ENCODE measurements around the gene PRKCA.
A peak's percentile ranks its signal among the peaks of the same experiment; 100 is the strongest.
"Not testable (repeated sequence)": the region's sequence is repeated elsewhere in the genome, so short reads cannot be mapped to it uniquely, and the experiment has no call there.

Gene PRKCA

DNA sequence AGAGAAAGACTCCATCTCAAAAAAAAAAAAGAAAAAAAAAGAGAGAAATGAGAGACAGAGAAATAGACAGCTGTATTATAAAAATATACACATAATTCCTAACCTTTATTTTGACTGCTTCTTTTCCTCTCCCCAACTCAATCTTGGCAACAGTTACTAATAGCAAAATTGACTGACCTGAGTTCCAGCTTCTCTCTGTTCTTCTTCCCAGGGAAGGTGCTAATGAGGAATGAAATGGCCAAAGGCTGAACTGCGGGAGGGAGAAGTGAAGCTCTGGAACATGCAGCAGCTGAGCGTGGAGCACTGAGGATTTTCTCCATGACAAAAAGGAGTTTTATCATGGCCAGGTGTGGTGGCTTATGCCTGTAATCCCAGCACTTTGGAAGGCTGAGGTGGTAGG lies 25.2 kb upstream of the PRKCA start:
- ATAC-seq (no peak), DNase-seq (no peak)
- peaks cover 8% of the 10 kb centered on the region for H3K4me1 Mint-ChIP-seq
- peaks cover 0 to 5% of the 10 kb centered on the region in 2 donors for H3K9me3 Mint-ChIP-seq
- H3K4me3 Mint-ChIP-seq, result no peak overlapping the region
- H3K27ac Mint-ChIP-seq, result no peak overlapping the region
- no peaks in the 10 kb centered on the region for H3K27me3 Mint-ChIP-seq

- Mint-ChIP-seq H3K27me3 (no peaks in the 10 kb centered on the region), H3K27ac (peak overlapping the region in 1 of 2 donors; percentile 55), H3K4me1 (peaks cover 24% of the 10 kb centered on the region), H3K4me3 (no peak overlapping the region), H3K9me3 (peaks cover 3 to 7% of the 10 kb centered on the region in 2 donors)
- ATAC-seq (no peak), DNase-seq (no peak)
Observed at GRCh38 chr17:66281661-66282369, 20.6 kb upstream of the PRKCA start.

GRCh38 chr17:66283296-66283934 lies 19.0 kb upstream of the PRKCA start:
- Mint-ChIP-seq H3K9me3 (peaks cover 3 to 7% of the 10 kb centered on the region in 2 donors), H3K4me3 (no peak overlapping the region), H3K4me1 (peaks cover 36% of the 10 kb centered on the region), H3K27me3 (no peaks in the 10 kb centered on the region), H3K27ac (peak overlapping the region in 1 of 2 donors; percentile 15)
- DNase-seq, result no peak
- no peak for ATAC-seq

GRCh38 chr17:66283971-66284370 lies 18.4 kb upstream of the PRKCA start:
- no peak for DNase-seq
- Mint-ChIP-seq H3K4me3 (no peak overlapping the region), H3K9me3 (peaks cover 3 to 7% of the 10 kb centered on the region in 2 donors), H3K27me3 (no peaks in the 10 kb centered on the region), H3K4me1 (peaks cover 36% of the 10 kb centered on the region), H3K27ac (no peak overlapping the region)
- no peak for ATAC-seq

GRCh38 chr17:66285149-66285548 lies 17.3 kb upstream of the PRKCA start:
- no peak for DNase-seq
- Mint-ChIP-seq H3K4me1 (peaks cover 39% of the 10 kb centered on the region), H3K4me3 (no peak overlapping the region), H3K27me3 (no peaks in the 10 kb centered on the region), H3K27ac (peak overlapping the region in 1 of 2 donors; percentile 9), H3K9me3 (peaks cover 3 to 7% of the 10 kb centered on the region in 2 donors)
- ATAC-seq, result no peak

GRCh38 chr17:66287911-66288310 lies 14.5 kb upstream of the PRKCA start:
- no peaks in the 10 kb centered on the region for H3K27me3 Mint-ChIP-seq
- ATAC-seq (no peak), DNase-seq (no peak)
- H3K4me1 Mint-ChIP-seq, result peaks cover 42% of the 10 kb centered on the region
- H3K9me3 Mint-ChIP-seq, result peaks cover 0 to 3% of the 10 kb centered on the region in 2 donors
- H3K27ac Mint-ChIP-seq, result peak overlapping the region in 1 of 2 donors; percentile 52
- no peak overlapping the region for H3K4me3 Mint-ChIP-seq

- no peak for ATAC-seq
- H3K4me1 Mint-ChIP-seq, result peaks cover 30% of the 10 kb centered on the region
- peak overlapping the region in 1 of 2 donors; percentile 35 for H3K4me3 Mint-ChIP-seq
- no peak for DNase-seq
- H3K27ac Mint-ChIP-seq, result peak overlapping the region in 1 of 2 donors; percentile 79
- no peaks in the 10 kb centered on the region for H3K27me3 Mint-ChIP-seq
- H3K9me3 Mint-ChIP-seq, result peaks cover 0 to under 1% of the 10 kb centered on the region in 2 donors
Observed at GRCh38 chr17:66290101-66290722, 12.2 kb upstream of the PRKCA start.

DNA sequence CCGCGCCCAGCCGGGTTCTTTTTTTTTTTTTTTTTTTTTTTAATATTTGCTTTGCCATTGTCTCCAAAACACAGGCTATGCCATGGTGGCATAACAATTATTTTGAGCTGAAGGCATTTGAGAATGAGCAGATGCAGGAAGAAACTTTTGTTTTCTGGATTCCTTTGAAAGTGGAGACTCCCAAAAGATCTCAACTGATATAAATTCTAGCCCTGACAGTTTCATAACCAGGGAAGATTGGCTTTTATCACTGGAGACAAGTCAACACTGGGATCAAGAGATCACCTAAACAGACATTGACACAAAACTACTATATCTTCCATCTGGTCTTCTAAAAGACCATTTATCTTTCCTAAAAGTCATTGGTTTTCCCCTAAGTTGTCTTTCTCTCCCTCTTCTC lies 10.1 kb upstream of the PRKCA start:
- peaks cover 13% of the 10 kb centered on the region for H3K4me1 Mint-ChIP-seq
- H3K9me3 Mint-ChIP-seq, result no peaks in the 10 kb centered on the region
- H3K27me3 Mint-ChIP-seq, result no peaks in the 10 kb centered on the region
- H3K4me3 Mint-ChIP-seq, result no peak overlapping the region
- ATAC-seq, result no peak
- H3K27ac Mint-ChIP-seq, result no peak overlapping the region
- no peak for DNase-seq

GRCh38 chr17:66296289-66296725 lies 6.1 kb upstream of the PRKCA start:
- H3K9me3 Mint-ChIP-seq, result no peaks in the 10 kb centered on the region
- no peak overlapping the region for H3K27ac Mint-ChIP-seq
- DNase-seq, result no peak
- peaks cover 28% of the 10 kb centered on the region for H3K4me1 Mint-ChIP-seq
- no peak for ATAC-seq
- H3K27me3 Mint-ChIP-seq, result no peaks in the 10 kb centered on the region
- no peak overlapping the region for H3K4me3 Mint-ChIP-seq

DNA sequence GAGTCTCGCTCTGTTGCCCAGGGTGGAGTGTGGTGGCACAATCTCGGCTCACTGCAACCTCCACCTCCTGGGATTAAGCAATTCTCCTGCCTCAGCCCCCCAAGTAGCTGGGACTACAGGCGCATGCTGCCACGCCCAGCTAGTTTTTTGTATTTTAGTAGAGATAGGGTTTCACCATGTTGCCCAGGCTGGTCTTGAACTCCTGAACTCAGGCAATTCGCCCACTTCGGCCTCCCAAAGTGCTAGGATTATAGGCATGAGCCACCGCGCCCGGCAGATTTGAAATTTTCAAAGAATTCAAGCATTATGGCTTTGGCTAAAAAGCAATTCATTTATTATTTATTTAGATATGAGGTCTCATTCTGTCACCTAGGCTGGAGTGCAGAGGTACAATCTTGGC lies 5.0 kb upstream of the PRKCA start:
- not testable (repeated sequence) for ATAC-seq, DNase-seq, H3K27me3 Mint-ChIP-seq, H3K9me3 Mint-ChIP-seq, H3K4me3 Mint-ChIP-seq, H3K27ac Mint-ChIP-seq
- H3K4me1 Mint-ChIP-seq, result peaks cover 33% of the 10 kb centered on the region

GRCh38 chr17:66299711-66300110 lies 2.7 kb upstream of the PRKCA start:
- no peaks in the 10 kb centered on the region for H3K9me3 Mint-ChIP-seq
- ATAC-seq (no peak), DNase-seq (no peak)
- peaks cover 39% of the 10 kb centered on the region for H3K4me1 Mint-ChIP-seq
- no peak overlapping the region for H3K4me3 Mint-ChIP-seq
- no peak overlapping the region for H3K27ac Mint-ChIP-seq
- H3K27me3 Mint-ChIP-seq, result no peaks in the 10 kb centered on the region

GRCh38 chr17:66300956-66301355 lies 1.5 kb upstream of the PRKCA start:
- Mint-ChIP-seq H3K27ac (no peak overlapping the region), H3K9me3 (no peaks in the 10 kb centered on the region), H3K27me3 (no peaks in the 10 kb centered on the region), H3K4me3 (peak overlapping the region; percentile 3 to 88), H3K4me1 (peaks cover 45% of the 10 kb centered on the region)
- no peak for ATAC-seq
- no peak for DNase-seq

DNA sequence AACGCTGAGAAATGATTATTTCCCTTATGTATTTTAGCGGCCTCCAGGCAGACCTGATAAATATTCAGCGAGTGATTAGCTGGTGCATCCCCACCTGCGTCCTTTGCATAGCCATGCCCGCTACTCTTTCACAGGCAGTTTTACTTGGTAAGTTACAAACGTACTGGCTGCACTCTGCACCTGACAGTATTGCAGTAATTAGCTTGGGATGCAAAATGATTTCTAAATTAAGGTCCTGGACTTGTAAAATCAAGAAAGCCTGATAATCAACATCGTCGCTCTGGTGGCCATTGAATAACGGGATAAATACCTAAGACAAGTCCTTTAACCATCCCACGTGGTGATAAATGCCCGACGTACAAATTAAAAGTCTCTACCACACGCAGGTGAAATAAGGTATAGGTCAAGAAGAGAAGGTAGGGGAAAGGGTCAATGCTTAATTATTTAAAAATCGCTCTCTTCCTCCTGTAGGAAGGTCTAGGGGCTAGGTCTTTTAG lies 998 bp upstream of the PRKCA start:
- H3K27ac Mint-ChIP-seq, result peak overlapping the region; percentile 88 to 94
- no peaks in the 10 kb centered on the region for H3K9me3 Mint-ChIP-seq
- no peak for DNase-seq
- peak overlapping the region; percentile 88 to 94 for H3K4me3 Mint-ChIP-seq
- no peaks in the 10 kb centered on the region for H3K27me3 Mint-ChIP-seq
- H3K4me1 Mint-ChIP-seq, result peaks cover 49% of the 10 kb centered on the region
- ATAC-seq, result no peak

DNA sequence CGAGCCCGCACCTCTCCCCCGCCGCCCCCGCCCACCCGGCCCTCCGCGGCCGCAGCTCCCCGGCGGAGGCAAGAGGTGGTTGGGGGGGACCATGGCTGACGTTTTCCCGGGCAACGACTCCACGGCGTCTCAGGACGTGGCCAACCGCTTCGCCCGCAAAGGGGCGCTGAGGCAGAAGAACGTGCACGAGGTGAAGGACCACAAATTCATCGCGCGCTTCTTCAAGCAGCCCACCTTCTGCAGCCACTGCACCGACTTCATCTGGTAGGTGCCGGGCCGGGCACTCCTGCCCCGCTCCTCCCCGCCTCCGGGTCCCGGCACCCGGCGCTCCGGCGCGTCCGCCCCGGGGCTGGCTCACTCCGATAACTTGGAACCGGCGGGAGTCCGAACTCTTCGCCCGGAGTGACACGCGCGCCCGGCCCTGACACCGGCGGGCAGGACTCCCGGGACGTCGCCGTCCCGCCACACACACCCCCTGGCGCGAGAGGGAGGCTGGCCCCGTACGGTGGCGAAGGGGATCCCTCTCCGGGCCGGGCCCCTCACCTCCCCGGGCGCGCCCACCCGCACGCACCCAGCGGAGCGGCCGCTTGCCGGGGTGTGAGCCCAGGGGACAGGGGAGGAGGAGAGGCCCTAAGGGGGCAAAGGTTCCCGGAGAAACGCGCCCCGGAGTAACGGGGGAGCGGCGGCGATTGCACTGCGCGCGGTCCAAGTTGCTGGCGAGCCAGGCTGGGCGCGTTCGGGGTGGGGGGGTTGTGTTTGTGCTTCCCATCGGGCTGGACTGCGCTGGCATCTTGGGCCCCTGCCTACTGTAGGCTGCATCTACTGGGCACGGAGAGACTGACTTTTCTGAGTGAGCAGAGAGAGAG lies 581 bp downstream of the PRKCA start:
- H3K27me3 Mint-ChIP-seq, result no peaks in the 10 kb centered on the region
- peak overlapping the region; percentile 90 to 93 for H3K4me3 Mint-ChIP-seq
- H3K9me3 Mint-ChIP-seq, result no peaks in the 10 kb centered on the region
- DNase-seq, result peak; percentile 63 to 65
- H3K4me1 Mint-ChIP-seq, result peaks cover 65% of the 10 kb centered on the region
- H3K27ac Mint-ChIP-seq, result peak overlapping the region; percentile 89 to 95
- ATAC-seq, result peak; percentile 57

Measured in stimulated activated naive CD8-positive, alpha-beta T cell treated with anti-CD3 and anti-CD28 coated beads, Interleukin-15, amount 100 ng/mL, for 72 hours (primary cell).